Measurements from ENCODE around the gene CR2. TPM values are rescaled to one million over a fixed set of nuclear protein-coding genes. Genes with fewer than 3 reads are reported as not detected.

CR2 gene
- total RNA-seq, 1 experiment from 2014 or later: 1.8 TPM

GRCh38 chr1:207463571-207463970 is 9.4 kb downstream of the CR2 start:
- Histone ChIP-seq H3K4me1 (ENCODE audit: insufficient read depth, low read length) (no peaks in the 10 kb centered on the region), H3K56ac (ENCODE audit: insufficient read length, low read depth, low read length) (no peak overlapping the region), H3K23me2 (ENCODE audit: insufficient read length, low read depth, low read length, poor library complexity, severe bottlenecking) (no peaks in the 10 kb centered on the region), H2BK15ac (ENCODE audit: low read depth, low read length) (no peak overlapping the region), H2BK20ac (ENCODE audit: low read depth, low read length, poor library complexity, severe bottlenecking) (no peak overlapping the region), H3K79me1 (ENCODE audit: insufficient read depth, low read depth, low read length, poor library complexity, severe bottlenecking) (no peaks in the 10 kb centered on the region), H2AFZ (ENCODE audit: low read length) (no peak overlapping the region), H3K14ac (ENCODE audit: insufficient read depth, low read length) (no peak overlapping the region), H3K18ac (ENCODE audit: insufficient read length, low read depth, low read length) (no peak overlapping the region), H4K91ac (ENCODE audit: insufficient read length, low read depth, low read length) (no peak overlapping the region), H2AK5ac (ENCODE audit: insufficient read length, low read length) (no peak overlapping the region), H3K27ac (ENCODE audit: insufficient read length, low read depth, low read length) (no peak overlapping the region), H3K23ac (ENCODE audit: insufficient read length, low read depth, low read length) (no peak overlapping the region), H2BK12ac (ENCODE audit: insufficient read length, low read depth, low read length) (no peak overlapping the region), H2BK120ac (ENCODE audit: low read depth, low read length, poor library complexity, severe bottlenecking) (no peak overlapping the region), H3T11ph (ENCODE audit: low read length) (no peak overlapping the region), H4K8ac (replicated peaks; ENCODE audit: insufficient read length, low read depth, low read length) (no peak overlapping the region), H3K9me3 (ENCODE audit: control insufficient read depth, low read depth, low read length) (no peaks in the 10 kb centered on the region), H3K4me2 (ENCODE audit: insufficient read depth, insufficient read length, low read length) (no peak overlapping the region), H3K4ac (ENCODE audit: low read depth, low read length) (no peak overlapping the region), H2BK5ac (ENCODE audit: insufficient read length, low read length) (no peak overlapping the region), H4K5ac (ENCODE audit: insufficient read length, low read depth, low read length) (no peak overlapping the region), H3K79me2 (ENCODE audit: insufficient read depth, low read length) (no peaks in the 10 kb centered on the region), H3K9ac (ENCODE audit: extremely low read depth, insufficient read length, low read length) (no peak overlapping the region), H3K27me3 (ENCODE audit: insufficient read depth, low read length) (no peaks in the 10 kb centered on the region), H4K20me1 (ENCODE audit: control insufficient read depth, insufficient read depth, insufficient read length) (no peaks in the 10 kb centered on the region)
- TF ChIP-seq, protein P1, sequence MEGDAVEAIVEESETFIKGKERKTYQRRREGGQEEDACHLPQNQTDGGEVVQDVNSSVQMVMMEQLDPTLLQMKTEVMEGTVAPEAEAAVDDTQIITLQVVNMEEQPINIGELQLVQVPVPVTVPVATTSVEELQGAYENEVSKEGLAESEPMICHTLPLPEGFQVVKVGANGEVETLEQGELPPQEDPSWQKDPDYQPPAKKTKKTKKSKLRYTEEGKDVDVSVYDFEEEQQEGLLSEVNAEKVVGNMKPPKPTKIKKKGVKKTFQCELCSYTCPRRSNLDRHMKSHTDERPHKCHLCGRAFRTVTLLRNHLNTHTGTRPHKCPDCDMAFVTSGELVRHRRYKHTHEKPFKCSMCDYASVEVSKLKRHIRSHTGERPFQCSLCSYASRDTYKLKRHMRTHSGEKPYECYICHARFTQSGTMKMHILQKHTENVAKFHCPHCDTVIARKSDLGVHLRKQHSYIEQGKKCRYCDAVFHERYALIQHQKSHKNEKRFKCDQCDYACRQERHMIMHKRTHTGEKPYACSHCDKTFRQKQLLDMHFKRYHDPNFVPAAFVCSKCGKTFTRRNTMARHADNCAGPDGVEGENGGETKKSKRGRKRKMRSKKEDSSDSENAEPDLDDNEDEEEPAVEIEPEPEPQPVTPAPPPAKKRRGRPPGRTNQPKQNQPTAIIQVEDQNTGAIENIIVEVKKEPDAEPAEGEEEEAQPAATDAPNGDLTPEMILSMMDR (conservative IDR thresholded peaks at IDR 0.05): no peak
- no peaks in the 10 kb centered on the region for H3K4me1 Mint-ChIP-seq
- peaks cover 13% of the 10 kb centered on the region for H3K27me3 Mint-ChIP-seq (ENCODE audit: low read depth)
- H3K27ac Mint-ChIP-seq: no peak overlapping the region
- H3K9me3 Mint-ChIP-seq: no peaks in the 10 kb centered on the region
- no peak overlapping the region for H3K4me3 Mint-ChIP-seq
- H3K36me3 Mint-ChIP-seq (ENCODE audit: insufficient read depth in 1 of 3, low read depth in 3 of 3): no peaks in the 10 kb centered on the region
- no CpG with 5 or more reads among the region's 3 CpGs for WGBS (ENCODE audit: extremely low coverage, insufficient read length, low lambda C conversion rate)
- no peak for DNase-seq

Data from H9 (cell line).